ENCODE results near the gene SLC38A3.

- TF ChIP-seq, protein P1, sequence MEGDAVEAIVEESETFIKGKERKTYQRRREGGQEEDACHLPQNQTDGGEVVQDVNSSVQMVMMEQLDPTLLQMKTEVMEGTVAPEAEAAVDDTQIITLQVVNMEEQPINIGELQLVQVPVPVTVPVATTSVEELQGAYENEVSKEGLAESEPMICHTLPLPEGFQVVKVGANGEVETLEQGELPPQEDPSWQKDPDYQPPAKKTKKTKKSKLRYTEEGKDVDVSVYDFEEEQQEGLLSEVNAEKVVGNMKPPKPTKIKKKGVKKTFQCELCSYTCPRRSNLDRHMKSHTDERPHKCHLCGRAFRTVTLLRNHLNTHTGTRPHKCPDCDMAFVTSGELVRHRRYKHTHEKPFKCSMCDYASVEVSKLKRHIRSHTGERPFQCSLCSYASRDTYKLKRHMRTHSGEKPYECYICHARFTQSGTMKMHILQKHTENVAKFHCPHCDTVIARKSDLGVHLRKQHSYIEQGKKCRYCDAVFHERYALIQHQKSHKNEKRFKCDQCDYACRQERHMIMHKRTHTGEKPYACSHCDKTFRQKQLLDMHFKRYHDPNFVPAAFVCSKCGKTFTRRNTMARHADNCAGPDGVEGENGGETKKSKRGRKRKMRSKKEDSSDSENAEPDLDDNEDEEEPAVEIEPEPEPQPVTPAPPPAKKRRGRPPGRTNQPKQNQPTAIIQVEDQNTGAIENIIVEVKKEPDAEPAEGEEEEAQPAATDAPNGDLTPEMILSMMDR (IDR thresholded peaks at IDR 0.05): no peak
- no peak for TF ChIP-seq POLR2A (IDR thresholded peaks at IDR 0.05)
These were observed 14.2 kb downstream of the SLC38A3 start for GRCh38 chr3:50219285-50219684.
